ENCODE measurements around the gene GPBP1L1. TPM values are rescaled to one million over a fixed set of nuclear protein-coding genes. Genes with fewer than 3 reads are reported as not detected.
A peak's percentile ranks its signal among the peaks of the same experiment; 100 is the strongest.

The GPBP1L1 gene
- total and polyA plus RNA-seq, 2 of the 13 experiments (the other 11 are each of a cell fraction or from before 2014, with no cell fraction given), result 45.9 to 86.1 TPM

- DNase-seq (ENCODE audit: low spot score), result no peak
- no peak overlapping the region for H3K4me2 ChIP-seq (ENCODE audit: low read depth, low read length)
- H3K36me3 ChIP-seq (replicated peaks in 1 of 2; ENCODE audit: control insufficient read depth in 1 of 2, insufficient read depth in 2 of 2, low read length in 2 of 2), result peaks cover 0 to 10% of the 10 kb centered on the region in 2 experiments; a peak in 1 of 5 replicates
- ChIA-PET POLR2A (no interaction called here), CTCF (ENCODE audit: low intra/inter-chr PET ratio, low total read pairs) (no interaction called here)
- peaks cover 82% of the 10 kb centered on the region for H3K4me1 ChIP-seq (ENCODE audit: insufficient read depth, low read length)
- no peak overlapping the region for H3K27ac ChIP-seq (ENCODE audit: extremely low read length, insufficient read depth, low read length)
- H3K9me3 ChIP-seq (ENCODE audit: low read length), result no peaks in the 10 kb centered on the region
- no peak for TF ChIP-seq MBNL3 (CRISPR knock-in tag; conservative IDR thresholded peaks at IDR 0.05)
- TF ChIP-seq, protein P1, sequence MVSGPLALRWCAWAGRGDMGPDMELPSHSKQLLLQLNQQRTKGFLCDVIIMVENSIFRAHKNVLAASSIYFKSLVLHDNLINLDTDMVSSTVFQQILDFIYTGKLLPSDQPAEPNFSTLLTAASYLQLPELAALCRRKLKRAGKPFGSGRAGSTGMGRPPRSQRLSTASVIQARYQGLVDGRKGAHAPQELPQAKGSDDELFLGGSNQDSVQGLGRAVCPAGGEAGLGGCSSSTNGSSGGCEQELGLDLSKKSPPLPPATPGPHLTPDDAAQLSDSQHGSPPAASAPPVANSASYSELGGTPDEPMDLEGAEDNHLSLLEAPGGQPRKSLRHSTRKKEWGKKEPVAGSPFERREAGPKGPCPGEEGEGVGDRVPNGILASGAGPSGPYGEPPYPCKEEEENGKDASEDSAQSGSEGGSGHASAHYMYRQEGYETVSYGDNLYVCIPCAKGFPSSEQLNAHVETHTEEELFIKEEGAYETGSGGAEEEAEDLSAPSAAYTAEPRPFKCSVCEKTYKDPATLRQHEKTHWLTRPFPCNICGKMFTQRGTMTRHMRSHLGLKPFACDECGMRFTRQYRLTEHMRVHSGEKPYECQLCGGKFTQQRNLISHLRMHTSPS (CRISPR knock-in tag; IDR thresholded peaks at IDR 0.05; ENCODE audit: low read depth), result 0 out of 2 replicates have a peak, but pooled peaks have one; percentile 18
- no peak overlapping the region for H3K4me3 ChIP-seq (replicated peaks in 1 of 3; ENCODE audit: insufficient read depth in 1 of 3, low read depth in 2 of 3, low read length in 3 of 3)
- peaks cover 97% of the 10 kb centered on the region for H3K79me2 ChIP-seq (ENCODE audit: insufficient read depth, low read length)
- in situ Hi-C loops (cut with HindIII; ENCODE audit: extremely low pct_ligation_motif_present, low pct_unique_long_range_greater_than_20kb) (no loop called here), intact Hi-C loops (cut with micrococcal nuclease; ENCODE audit: unreplicated experiment) (no loop called here)
- BruUV-seq (replicated peaks), result no TSS peak
- no peak for FAIRE-seq
- no peak for ATAC-seq
- H4K20me1 ChIP-seq (ENCODE audit: insufficient read depth, low read length), result peaks cover 93% of the 10 kb centered on the region
- no peak overlapping the region for H2AFZ ChIP-seq (ENCODE audit: low read length)
- no peak overlapping the region for H3K9ac ChIP-seq (ENCODE audit: insufficient read depth, low read depth, low read length)
- no peaks in the 10 kb centered on the region for H3K27me3 ChIP-seq (ENCODE audit: control insufficient read depth in 1 of 2, insufficient read depth in 2 of 2, low read length in 2 of 2)
- 52% methylated on average over 3 of the region's 3 CpGs for WGBS (ENCODE audit: low lambda C conversion rate)
These were observed 7.2 kb downstream of the GPBP1L1 start for GRCh38 chr1:45679123-45679522.

GRCh38 chr1:45678489-45678888, 7.8 kb downstream of the GPBP1L1 start:
- in situ Hi-C loops (cut with HindIII; ENCODE audit: extremely low pct_ligation_motif_present, low pct_unique_long_range_greater_than_20kb), result no loop called here
- Histone ChIP-seq H3K4me3 (replicated peaks in 1 of 3; ENCODE audit: insufficient read depth in 1 of 3, low read depth in 2 of 3, low read length in 3 of 3) (no peak overlapping the region), H3K27me3 (ENCODE audit: control insufficient read depth in 1 of 2, insufficient read depth in 2 of 2, low read length in 2 of 2) (no peaks in the 10 kb centered on the region), H3K79me2 (ENCODE audit: insufficient read depth, low read length) (peaks cover 97% of the 10 kb centered on the region), H3K4me2 (ENCODE audit: low read depth, low read length) (no peak overlapping the region), H3K4me1 (ENCODE audit: insufficient read depth, low read length) (peaks cover 82% of the 10 kb centered on the region), H3K9me3 (ENCODE audit: low read length) (no peaks in the 10 kb centered on the region), H3K27ac (ENCODE audit: extremely low read length, insufficient read depth, low read length) (no peak overlapping the region), H3K9ac (ENCODE audit: insufficient read depth, low read depth, low read length) (no peak overlapping the region), H4K20me1 (ENCODE audit: insufficient read depth, low read length) (peaks cover 94% of the 10 kb centered on the region), H3K36me3 (replicated peaks in 1 of 2; ENCODE audit: control insufficient read depth in 1 of 2, insufficient read depth in 2 of 2, low read length in 2 of 2) (peaks cover 0 to 10% of the 10 kb centered on the region in 2 experiments; a peak in 1 of 5 replicates), H2AFZ (ENCODE audit: low read length) (no peak overlapping the region)
- ChIA-PET CTCF (ENCODE audit: low intra/inter-chr PET ratio, low total read pairs) (no interaction called here), POLR2A (interaction anchor here (0.6 to 1.1 kb wide), 3 partner anchors 9 to 20 kb away, joined by 3 to 4 read pairs (median 4); no protein-coding TSS in a partner anchor)
- ATAC-seq (no peak), DNase-seq (ENCODE audit: low spot score) (no peak), FAIRE-seq (no peak)
- intact Hi-C loops (cut with micrococcal nuclease; ENCODE audit: unreplicated experiment), result no loop called here
- BruUV-seq (replicated peaks), result no TSS peak
- no peak for TF ChIP-seq ASH2L (IDR thresholded peaks at IDR 0.05; ENCODE audit: insufficient read length, low read depth, low read length)
- TF ChIP-seq POGZ (CRISPR knock-in tag; IDR thresholded peaks at IDR 0.05), result no peak
- TF ChIP-seq ZNF546 (CRISPR knock-in tag; conservative IDR thresholded peaks at IDR 0.05), result no peak
- no peak for TF ChIP-seq RELA (CRISPR knock-in tag; IDR thresholded peaks at IDR 0.05)
- no peak for TF ChIP-seq FOSL2 (CRISPR knock-in tag; IDR thresholded peaks at IDR 0.05)
- TF ChIP-seq SIN3A (IDR thresholded peaks at IDR 0.05; ENCODE audit: borderline replicate concordance, low read depth, low read length), result no peak
- TF ChIP-seq, protein P1 (CRISPR knock-in tag; IDR thresholded peaks at IDR 0.05; ENCODE audit: low read depth), result no peak
- TF ChIP-seq, protein P2, sequence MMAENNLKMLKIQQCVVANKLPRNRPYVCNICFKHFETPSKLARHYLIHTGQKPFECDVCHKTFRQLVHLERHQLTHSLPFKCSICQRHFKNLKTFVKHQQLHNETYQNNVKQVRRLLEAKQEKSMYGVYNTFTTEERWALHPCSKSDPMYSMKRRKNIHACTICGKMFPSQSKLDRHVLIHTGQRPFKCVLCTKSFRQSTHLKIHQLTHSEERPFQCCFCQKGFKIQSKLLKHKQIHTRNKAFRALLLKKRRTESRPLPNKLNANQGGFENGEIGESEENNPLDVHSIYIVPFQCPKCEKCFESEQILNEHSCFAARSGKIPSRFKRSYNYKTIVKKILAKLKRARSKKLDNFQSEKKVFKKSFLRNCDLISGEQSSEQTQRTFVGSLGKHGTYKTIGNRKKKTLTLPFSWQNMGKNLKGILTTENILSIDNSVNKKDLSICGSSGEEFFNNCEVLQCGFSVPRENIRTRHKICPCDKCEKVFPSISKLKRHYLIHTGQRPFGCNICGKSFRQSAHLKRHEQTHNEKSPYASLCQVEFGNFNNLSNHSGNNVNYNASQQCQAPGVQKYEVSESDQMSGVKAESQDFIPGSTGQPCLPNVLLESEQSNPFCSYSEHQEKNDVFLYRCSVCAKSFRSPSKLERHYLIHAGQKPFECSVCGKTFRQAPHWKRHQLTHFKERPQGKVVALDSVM (CRISPR knock-in tag; IDR thresholded peaks at IDR 0.05), result no peak
